PC-9 (cell line): ENCODE results near the gene ETFA. TPM values are rescaled to one million over a fixed set of nuclear protein-coding genes. Genes with fewer than 3 reads are reported as not detected.

Experiments
- BruUV-seq: library from RNA; stranded (reverse); fragments of 400-500 nt; replicated peaks from 2 replicates; lab custom pipeline; 2021; lab: Mats Ljungman, UMichigan
- CTCF ChIA-PET: fragments of 300-600 bp; sonication (Branson Sonifier 250); formaldehyde crosslinking; loops from one replicate; lab custom pipeline; 2022; ENCODE audit warnings: antibody characterized with exemption; lab: Charles Lee
- POLR2A ChIA-PET: fragments of 300-600 bp; sonication (Branson Sonifier 250); formaldehyde crosslinking; loops from one replicate; lab custom pipeline; 2022; ENCODE audit warnings: antibody characterized with exemption; ENCODE audit not compliant: unreplicated experiment; lab: Charles Lee
- DNase-seq, 2 experiments: peaks; one replicate each; pipeline versions ENCODE4 v3.0.0 to v3.0.0-alpha.2; 2015 to 2022; ENCODE audit warnings: mixed read lengths in 1 of 2
- H2AFZ ChIP-seq: fragments of 200-600 bp; sonication (generic); 2 replicates; pipeline ENCODE4 v1.8.1; 2017; ENCODE audit warnings: antibody characterized with exemption
- H3F3A ChIP-seq: fragments of 200-600 bp; sonication (generic); 2 replicates; pipeline ENCODE4 v1.8.1; 2017; ENCODE audit warnings: antibody characterized with exemption, mild to moderate bottlenecking, low read depth; ENCODE audit not compliant: insufficient read depth
- H3K27ac ChIP-seq: fragments of 200-600 bp; sonication (generic); 2 replicates; pipeline ENCODE4 v1.6.1; 2016; ENCODE audit warnings: mixed run types
- H3K27me3 ChIP-seq: fragments of 200-600 bp; sonication (generic); 2 replicates; pipeline ENCODE4 v1.6.1; 2016; ENCODE audit warnings: low read depth, mixed run types; ENCODE audit not compliant: insufficient read depth
- H3K36me3 ChIP-seq: fragments of 200-600 bp; sonication (generic); 2 replicates; pipeline ENCODE4 v1.6.1; 2016; ENCODE audit warnings: low read depth, mixed run types
- H3K4me1 ChIP-seq: fragments of 200-600 bp; sonication (generic); replicated peaks from 2 replicates; pipeline ENCODE4 v1.6.1; 2016; ENCODE audit warnings: mixed run types; ENCODE audit not compliant: insufficient read depth
- H3K4me2 ChIP-seq: fragments of 200-600 bp; sonication (generic); 2 replicates; pipeline ENCODE4 v1.6.1; 2017; ENCODE audit warnings: mixed run types
- H3K4me3 ChIP-seq: fragments of 200-600 bp; sonication (generic); 2 replicates; pipeline ENCODE4 v1.6.1; 2016; ENCODE audit warnings: mixed run types
- H3K79me2 ChIP-seq: fragments of 200-600 bp; sonication (generic); 2 replicates; pipeline ENCODE4 v1.6.1; 2017; ENCODE audit warnings: low read depth, mixed run types
- H3K9me2 ChIP-seq: fragments of 200-600 bp; sonication (generic); 2 replicates; pipeline ENCODE4 v1.8.1; 2017; ENCODE audit warnings: mild to moderate bottlenecking; ENCODE audit not compliant: insufficient read depth
- H3K9me3 ChIP-seq: fragments of 200-600 bp; sonication (generic); 2 replicates; pipeline ENCODE4 v1.8.1; 2016; ENCODE audit warnings: low read depth; ENCODE audit not compliant: insufficient read depth
- H4K20me1 ChIP-seq: fragments of 200-600 bp; sonication (generic); 2 replicates; pipeline ENCODE4 v1.8.1; 2017; ENCODE audit not compliant: insufficient read depth
- CTCF ChIP-seq: fragments of 200-600 bp; sonication (generic); conservative IDR thresholded peaks from 2 replicates; pipeline ENCODE4 v1.6.1; 2017; ENCODE audit warnings: mixed run types, antibody characterized with exemption, mild to moderate bottlenecking, moderate library complexity
- EZH2 ChIP-seq: fragments of 200-600 bp; sonication (generic); IDR thresholded peaks from 2 replicates; pipeline ENCODE4 v1.8.0; 2017; ENCODE audit warnings: antibody characterized with exemption, low read depth
- intact Hi-C: fragments of 100-400 bp; cut with micrococcal nuclease; formaldehyde crosslinking; loops from one replicate; pipeline ENCODE4 v1.10.0; 2022; ENCODE audit not compliant: unreplicated experiment
- total RNA-seq: library from RNA; stranded (reverse); gene quantifications from 2 replicates; pipeline ENCODE4 v1.2.3, GENCODE V29; 2021

The ETFA gene
- total RNA-seq, 1 experiment from 2014 or later, result 187 TPM

GRCh38 chr15:76178296-76179000 is 132.8 kb downstream of the ETFA start:
- Histone ChIP-seq H3K4me2 (peak overlapping the region; percentile 36), H3K4me3 (no peak overlapping the region), H3K36me3 (no peaks in the 10 kb centered on the region), H4K20me1 (no peaks in the 10 kb centered on the region), H3K79me2 (no peaks in the 10 kb centered on the region), H3K27me3 (no peaks in the 10 kb centered on the region), H3K4me1 (peaks cover 9% of the 10 kb centered on the region), H3F3A (no peaks in the 10 kb centered on the region), H2AFZ (no peak overlapping the region), H3K9me3 (no peaks in the 10 kb centered on the region), H3K27ac (no peak overlapping the region), H3K9me2 (no peaks in the 10 kb centered on the region)
- DNase-seq, result no peak
- TF ChIP-seq CTCF, result no peak
- no peak for TF ChIP-seq EZH2
- ChIA-PET CTCF (interaction anchor here (0.6 kb wide), 1 partner anchor 45 kb away, joined by 3 read pairs; no protein-coding TSS in a partner anchor), POLR2A (no interaction called here)
- intact Hi-C loops, result no loop called here
- BruUV-seq, result no TSS peak

- Histone ChIP-seq H3F3A (no peaks in the 10 kb centered on the region), H3K4me1 (peaks cover 9% of the 10 kb centered on the region), H3K27me3 (no peaks in the 10 kb centered on the region), H3K9me2 (no peaks in the 10 kb centered on the region), H3K79me2 (no peaks in the 10 kb centered on the region), H3K36me3 (no peaks in the 10 kb centered on the region), H3K27ac (no peak overlapping the region), H2AFZ (no peak overlapping the region), H3K9me3 (no peaks in the 10 kb centered on the region), H4K20me1 (no peaks in the 10 kb centered on the region), H3K4me2 (peak overlapping the region; percentile 36), H3K4me3 (no peak overlapping the region)
- intact Hi-C loops, result no loop called here
- peak; percentile 43 to 65 for DNase-seq
- no TSS peak for BruUV-seq
- no peak for TF ChIP-seq EZH2
- POLR2A ChIA-PET, result no interaction called here
- CTCF ChIA-PET, result no interaction called here
Observed at GRCh38 chr15:76177491-76178040, 133.7 kb downstream of the ETFA start.

- Histone ChIP-seq H3K79me2 (no peaks in the 10 kb centered on the region), H4K20me1 (no peaks in the 10 kb centered on the region), H3K4me2 (no peak overlapping the region), H3K36me3 (no peaks in the 10 kb centered on the region), H3K4me1 (peaks cover 9% of the 10 kb centered on the region), H3K27ac (no peak overlapping the region), H3K4me3 (no peak overlapping the region), H3K27me3 (no peaks in the 10 kb centered on the region), H3K9me2 (no peaks in the 10 kb centered on the region), H3F3A (no peaks in the 10 kb centered on the region), H2AFZ (no peak overlapping the region), H3K9me3 (no peaks in the 10 kb centered on the region)
- ChIA-PET CTCF (no interaction called here), POLR2A (no interaction called here)
- DNase-seq, result no peak
- TF ChIP-seq CTCF (no peak), EZH2 (no peak)
- no TSS peak for BruUV-seq
- intact Hi-C loops, result no loop called here
Observed at GRCh38 chr15:76176487-76177085, 134.7 kb downstream of the ETFA start.
